Measurements from ENCODE around the gene PKD1. TPM values are rescaled to one million over a fixed set of nuclear protein-coding genes. Genes with fewer than 3 reads are reported as not detected.

Gene PKD1
- total RNA-seq, 1 experiment from 2014 or later, result 137 TPM

DNA sequence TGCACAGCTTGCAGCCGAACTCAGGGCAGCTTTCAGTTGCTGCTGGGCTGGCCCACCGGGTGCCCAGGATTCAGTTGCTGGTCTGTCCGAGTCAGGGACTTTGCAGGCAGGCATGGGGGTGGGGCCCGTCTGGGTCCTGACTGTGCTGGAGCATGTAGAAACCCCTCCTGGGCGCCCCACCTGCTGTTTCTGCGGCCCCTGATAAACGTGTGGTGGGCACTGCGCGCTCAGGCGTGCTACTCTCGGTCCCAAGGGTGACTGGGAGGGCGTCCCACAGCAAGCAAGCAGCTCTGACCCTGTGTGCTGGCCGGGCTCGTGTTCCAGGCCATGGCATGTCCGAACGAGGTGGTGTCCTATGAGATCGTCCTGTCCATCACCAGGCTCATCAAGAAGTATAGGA, 75.4 kb downstream of the PKD1 start:
- no peaks in the 10 kb centered on the region; a peak in 1 of 4 replicates for H3K36me3 ChIP-seq (ENCODE audit: control insufficient read depth in 1 of 2, insufficient read depth in 2 of 2, low read length in 2 of 2)
- no peak overlapping the region for H3K27ac ChIP-seq (ENCODE audit: low read depth, low read length)
- intact Hi-C loops (cut with micrococcal nuclease), result no loop called here
- no peak overlapping the region for H2AFZ ChIP-seq (ENCODE audit: low read depth, low read length, poor library complexity, severe bottlenecking)
- DNase-seq (ENCODE audit: low read depth, low spot score) (no peak), ATAC-seq (no peak)
- no peaks in the 10 kb centered on the region for H3K27me3 ChIP-seq (ENCODE audit: insufficient read depth, low read length)
- no peaks in the 10 kb centered on the region for H3K9me2 ChIP-seq (ENCODE audit: insufficient read depth)
- H3K79me2 ChIP-seq (ENCODE audit: insufficient read depth, low read length), result no peaks in the 10 kb centered on the region
- ChIA-PET RAD21 (ENCODE audit: low non-redundant PET in 1 of 2, low total read pairs in 2 of 2, uncharacterized antibody in 2 of 2, unreplicated experiment in 2 of 2) (no interaction called here), POLR2A (no interaction called here), CTCF (no interaction called here)
- H3K4me1 ChIP-seq (ENCODE audit: control insufficient read depth in 1 of 2, insufficient read depth in 2 of 2, low read length in 2 of 2), result no peaks in the 10 kb centered on the region
- H3K4me2 ChIP-seq (ENCODE audit: low read length), result no peak overlapping the region
- H3K9ac ChIP-seq (ENCODE audit: low read length), result no peak overlapping the region
- H3K9me3 ChIP-seq (ENCODE audit: control insufficient read depth in 1 of 2, insufficient read depth in 1 of 2, low read depth in 1 of 2, low read length in 2 of 2), result no peaks in the 10 kb centered on the region
- TF ChIP-seq, protein P1, sequence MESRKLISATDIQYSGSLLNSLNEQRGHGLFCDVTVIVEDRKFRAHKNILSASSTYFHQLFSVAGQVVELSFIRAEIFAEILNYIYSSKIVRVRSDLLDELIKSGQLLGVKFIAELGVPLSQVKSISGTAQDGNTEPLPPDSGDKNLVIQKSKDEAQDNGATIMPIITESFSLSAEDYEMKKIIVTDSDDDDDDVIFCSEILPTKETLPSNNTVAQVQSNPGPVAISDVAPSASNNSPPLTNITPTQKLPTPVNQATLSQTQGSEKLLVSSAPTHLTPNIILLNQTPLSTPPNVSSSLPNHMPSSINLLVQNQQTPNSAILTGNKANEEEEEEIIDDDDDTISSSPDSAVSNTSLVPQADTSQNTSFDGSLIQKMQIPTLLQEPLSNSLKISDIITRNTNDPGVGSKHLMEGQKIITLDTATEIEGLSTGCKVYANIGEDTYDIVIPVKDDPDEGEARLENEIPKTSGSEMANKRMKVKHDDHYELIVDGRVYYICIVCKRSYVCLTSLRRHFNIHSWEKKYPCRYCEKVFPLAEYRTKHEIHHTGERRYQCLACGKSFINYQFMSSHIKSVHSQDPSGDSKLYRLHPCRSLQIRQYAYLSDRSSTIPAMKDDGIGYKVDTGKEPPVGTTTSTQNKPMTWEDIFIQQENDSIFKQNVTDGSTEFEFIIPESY (IDR thresholded peaks at IDR 0.05; ENCODE audit: extremely low read depth, insufficient replicate concordance, low read length), result no peak
- TF ChIP-seq YY1 (IDR thresholded peaks at IDR 0.05; ENCODE audit: extremely low read depth, insufficient replicate concordance, low read depth, low read length) (no peak), ELF1 (IDR thresholded peaks at IDR 0.05; ENCODE audit: borderline replicate concordance, low read depth) (no peak), CEBPB (IDR thresholded peaks at IDR 0.05; ENCODE audit: low read depth) (no peak), POLR2AphosphoS5 (IDR thresholded peaks at IDR 0.05; ENCODE audit: low read depth, low read length) (no peak), EGR1 (IDR thresholded peaks at IDR 0.05; ENCODE audit: low read depth) (no peak), FOSL1 (IDR thresholded peaks at IDR 0.05; ENCODE audit: low read depth) (no peak), ZFX (IDR thresholded peaks at IDR 0.05) (no peak)
- TF ChIP-seq, protein P2, sequence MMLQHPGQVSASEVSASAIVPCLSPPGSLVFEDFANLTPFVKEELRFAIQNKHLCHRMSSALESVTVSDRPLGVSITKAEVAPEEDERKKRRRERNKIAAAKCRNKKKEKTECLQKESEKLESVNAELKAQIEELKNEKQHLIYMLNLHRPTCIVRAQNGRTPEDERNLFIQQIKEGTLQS (IDR thresholded peaks at IDR 0.05), result no peak
- TF ChIP-seq, protein P3, sequence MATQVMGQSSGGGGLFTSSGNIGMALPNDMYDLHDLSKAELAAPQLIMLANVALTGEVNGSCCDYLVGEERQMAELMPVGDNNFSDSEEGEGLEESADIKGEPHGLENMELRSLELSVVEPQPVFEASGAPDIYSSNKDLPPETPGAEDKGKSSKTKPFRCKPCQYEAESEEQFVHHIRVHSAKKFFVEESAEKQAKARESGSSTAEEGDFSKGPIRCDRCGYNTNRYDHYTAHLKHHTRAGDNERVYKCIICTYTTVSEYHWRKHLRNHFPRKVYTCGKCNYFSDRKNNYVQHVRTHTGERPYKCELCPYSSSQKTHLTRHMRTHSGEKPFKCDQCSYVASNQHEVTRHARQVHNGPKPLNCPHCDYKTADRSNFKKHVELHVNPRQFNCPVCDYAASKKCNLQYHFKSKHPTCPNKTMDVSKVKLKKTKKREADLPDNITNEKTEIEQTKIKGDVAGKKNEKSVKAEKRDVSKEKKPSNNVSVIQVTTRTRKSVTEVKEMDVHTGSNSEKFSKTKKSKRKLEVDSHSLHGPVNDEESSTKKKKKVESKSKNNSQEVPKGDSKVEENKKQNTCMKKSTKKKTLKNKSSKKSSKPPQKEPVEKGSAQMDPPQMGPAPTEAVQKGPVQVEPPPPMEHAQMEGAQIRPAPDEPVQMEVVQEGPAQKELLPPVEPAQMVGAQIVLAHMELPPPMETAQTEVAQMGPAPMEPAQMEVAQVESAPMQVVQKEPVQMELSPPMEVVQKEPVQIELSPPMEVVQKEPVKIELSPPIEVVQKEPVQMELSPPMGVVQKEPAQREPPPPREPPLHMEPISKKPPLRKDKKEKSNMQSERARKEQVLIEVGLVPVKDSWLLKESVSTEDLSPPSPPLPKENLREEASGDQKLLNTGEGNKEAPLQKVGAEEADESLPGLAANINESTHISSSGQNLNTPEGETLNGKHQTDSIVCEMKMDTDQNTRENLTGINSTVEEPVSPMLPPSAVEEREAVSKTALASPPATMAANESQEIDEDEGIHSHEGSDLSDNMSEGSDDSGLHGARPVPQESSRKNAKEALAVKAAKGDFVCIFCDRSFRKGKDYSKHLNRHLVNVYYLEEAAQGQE (IDR thresholded peaks at IDR 0.05; ENCODE audit: low read depth), result no peak
- H4K20me1 ChIP-seq (ENCODE audit: insufficient read depth), result no peaks in the 10 kb centered on the region
- no TSS peak for BruUV-seq (replicated peaks)
- H3K4me3 ChIP-seq (replicated peaks in 1 of 2; ENCODE audit: low read depth in 1 of 2, low read length in 2 of 2), result no peak overlapping the region

Measured in HCT116 (cell line).